NCI-H1694 (cell line): ENCODE results near the gene CD3D.
A peak's percentile ranks its signal among the peaks of the same experiment; 100 is the strongest.

Experiments used
- DNase-seq: peaks from one replicate; lab custom pipeline; 2025; lab: John Stamatoyannopoulos, UW

The CD3D gene

GRCh38 chr11:118342503-118343161 is at the start of gene CD3D:
Gene CD3D (minus strand): TSS chr11:118342705. CDS start chr11:118342607, 98 bp downstream.
- no peak for DNase-seq

GRCh38 chr11:118383657-118384056 is 41.2 kb upstream of the CD3D start:
- DNase-seq, result no peak

GRCh38 chr11:118382954-118383353 is 40.4 kb upstream of the CD3D start:
- no peak for DNase-seq

- DNase-seq, result no peak
These were observed 38.1 kb upstream of the CD3D start for GRCh38 chr11:118380571-118380970.

- DNase-seq, result no peak
These were observed 37.0 kb upstream of the CD3D start for GRCh38 chr11:118379497-118379896.

- DNase-seq, result no peak
These were observed 33.5 kb upstream of the CD3D start for GRCh38 chr11:118375978-118376377.

- no peak for DNase-seq
These were observed 32.2 kb upstream of the CD3D start for GRCh38 chr11:118374729-118375128.

GRCh38 chr11:118373871-118374270 is 31.4 kb upstream of the CD3D start:
- no peak for DNase-seq

- no peak for DNase-seq
These were observed 30.8 kb upstream of the CD3D start for GRCh38 chr11:118373263-118373662.

GRCh38 chr11:118370774-118371173 is 28.3 kb upstream of the CD3D start:
- no peak for DNase-seq

- DNase-seq, result peak; percentile 9
These were observed 23.8 kb upstream of the CD3D start for GRCh38 chr11:118366287-118366686.

- no peak for DNase-seq
These were observed 22.6 kb upstream of the CD3D start for GRCh38 chr11:118364956-118365615.

GRCh38 chr11:118359295-118359958 is 16.9 kb upstream of the CD3D start, which contains the start of gene UBE4A:
Gene UBE4A (plus strand): TSS chr11:118359600. CDS start chr11:118365081, 5,481 bp downstream.
- DNase-seq, result peak; percentile 80

GRCh38 chr11:118358071-118358470 is 15.6 kb upstream of the CD3D start:
- no peak for DNase-seq

- DNase-seq, result no peak
These were observed 10.7 kb upstream of the CD3D start for GRCh38 chr11:118353084-118353710.

- DNase-seq, result no peak
These were observed 7.0 kb upstream of the CD3D start for GRCh38 chr11:118349475-118349874.

- no peak for DNase-seq
These were observed 1.5 kb upstream of the CD3D start, which contains the start of gene CD3G for GRCh38 chr11:118343981-118344515. Gene CD3G (plus strand): TSS chr11:118344344. CDS start chr11:118344424, 80 bp downstream.

GRCh38 chr11:118343248-118343647 is 743 bp upstream of the CD3D start:
- no peak for DNase-seq

GRCh38 chr11:118341815-118342489 is 553 bp downstream of the CD3D start:
- DNase-seq, result no peak

GRCh38 chr11:118341261-118341660 is 1.2 kb downstream of the CD3D start:
- DNase-seq, result no peak

GRCh38 chr11:118340449-118340848 is 2.1 kb downstream of the CD3D start:
- DNase-seq, result no peak
